Mesenchymal stem cell (in vitro differentiated cells and primary cell): ENCODE measurements around the gene DNAJC15.

ENCODE experiments used
- DNase-seq: peaks from one replicate; pipeline ENCODE4 v3.0.0-alpha.2; 2013
- H2AFZ ChIP-seq: one replicate; pipeline ENCODE4 v1.6.1; 2013; ENCODE audit warnings: low read depth, mild to moderate bottlenecking, control low read depth, inconsistent platforms, low read length, moderate library complexity
- H2AK5ac ChIP-seq: 2 replicates; pipeline ENCODE4 v1.6.1; 2013; ENCODE audit warnings: low read length, moderate library complexity, mild to moderate bottlenecking, inconsistent platforms; ENCODE audit not compliant: severe bottlenecking
- H2BK120ac ChIP-seq: one replicate; pipeline ENCODE4 v1.6.1; 2013; ENCODE audit warnings: low read depth, mild to moderate bottlenecking, inconsistent platforms, low read length, moderate library complexity
- H2BK12ac ChIP-seq, 2 experiments: one replicate each; pipeline ENCODE4 v1.6.1; 2013; ENCODE audit warnings: inconsistent platforms in 2 of 2, low read length in 2 of 2, mild to moderate bottlenecking in 2 of 2, moderate library complexity in 2 of 2, control low read depth in 1 of 2
- H2BK15ac ChIP-seq: one replicate; pipeline ENCODE4 v1.6.1; 2013; ENCODE audit warnings: mild to moderate bottlenecking, low read depth, inconsistent platforms; ENCODE audit not compliant: poor library complexity, severe bottlenecking
- H2BK5ac ChIP-seq: 2 replicates; pipeline ENCODE4 v1.6.1; 2013; ENCODE audit warnings: low read depth, mild to moderate bottlenecking, low read length, control low read depth, inconsistent platforms; ENCODE audit not compliant: poor library complexity, severe bottlenecking
- H3K14ac ChIP-seq, 2 experiments: one replicate each; pipeline ENCODE4 v1.6.1; 2013; ENCODE audit warnings: inconsistent platforms in 2 of 2, low read length in 2 of 2, control low read depth in 1 of 2, mild to moderate bottlenecking in 1 of 2, moderate library complexity in 1 of 2
- H3K18ac ChIP-seq, 2 experiments: one replicate each; pipeline ENCODE4 v1.6.1; 2013; ENCODE audit warnings: inconsistent platforms in 2 of 2, low read length in 2 of 2, control low read depth in 1 of 2, low read depth in 1 of 2, mild to moderate bottlenecking in 1 of 2
- H3K23ac ChIP-seq, 2 experiments: one replicate each; pipeline ENCODE4 v1.6.1; 2013; ENCODE audit warnings: inconsistent platforms in 2 of 2, low read length in 2 of 2, mild to moderate bottlenecking in 2 of 2, moderate library complexity in 2 of 2, control low read depth in 1 of 2
- H3K27ac ChIP-seq: 2 replicates; pipeline ENCODE4 v1.5.1; 2013; ENCODE audit warnings: mild to moderate bottlenecking, moderate library complexity, low read length, control low read depth, inconsistent platforms; ENCODE audit not compliant: poor library complexity, severe bottlenecking
- H3K27me3 ChIP-seq, 2 experiments: 2 replicates each; pipeline versions ENCODE4 v1.6.1 to v1.7.0; 2013; ENCODE audit warnings: low read length in 2 of 2, mild to moderate bottlenecking in 2 of 2, moderate library complexity in 2 of 2, control low read depth in 1 of 2, inconsistent platforms in 1 of 2; ENCODE audit not compliant: control insufficient read depth in 1 of 2, insufficient read depth in 1 of 2
- H3K36me3 ChIP-seq, 2 experiments: 2 replicates each; pipeline versions ENCODE4 v1.6.1 to v1.7.0; 2013; ENCODE audit warnings: low read length in 2 of 2, control low read depth in 1 of 2, inconsistent platforms in 1 of 2, low read depth in 1 of 2, mild to moderate bottlenecking in 1 of 2; ENCODE audit not compliant: insufficient read depth in 2 of 2, control insufficient read depth in 1 of 2
- H3K4ac ChIP-seq, 2 experiments: one replicate each; pipeline ENCODE4 v1.6.1; 2013; ENCODE audit warnings: inconsistent platforms in 2 of 2, low read length in 2 of 2, mild to moderate bottlenecking in 2 of 2, moderate library complexity in 2 of 2, control low read depth in 1 of 2, low read depth in 1 of 2
- H3K4me1 ChIP-seq: 2 replicates; pipeline ENCODE4 v1.6.1; 2013; ENCODE audit warnings: low read depth, low read length, control low read depth; ENCODE audit not compliant: control insufficient read depth, insufficient read depth
- H3K4me2 ChIP-seq: 2 replicates; pipeline ENCODE4 v1.6.1; 2013; ENCODE audit warnings: low read length, mild to moderate bottlenecking, inconsistent platforms; ENCODE audit not compliant: poor library complexity, severe bottlenecking
- H3K4me3 ChIP-seq, 2 experiments: 2 replicates each; pipeline versions ENCODE4 v1.5.1 to v1.7.0; 2013; ENCODE audit warnings: low read length in 2 of 2, mild to moderate bottlenecking in 2 of 2, control low read depth in 1 of 2, low read depth in 1 of 2; ENCODE audit not compliant: insufficient read depth in 1 of 2
- H3K79me1 ChIP-seq: replicated peaks from 2 replicates; pipeline ENCODE4 v1.6.1; 2013; ENCODE audit warnings: mild to moderate bottlenecking, control low read depth, low read length, inconsistent platforms; ENCODE audit not compliant: poor library complexity, severe bottlenecking
- H3K9ac ChIP-seq: 2 replicates; pipeline ENCODE4 v1.7.0; 2013; ENCODE audit warnings: mild to moderate bottlenecking, low read length, moderate library complexity
- H3K9me3 ChIP-seq: 2 replicates; pipeline ENCODE4 v1.7.0; 2013; ENCODE audit warnings: mild to moderate bottlenecking, low read length; ENCODE audit not compliant: control insufficient read depth
- H4K8ac ChIP-seq: one replicate; pipeline ENCODE4 v1.6.1; 2013; ENCODE audit warnings: inconsistent platforms, mild to moderate bottlenecking, low read length, moderate library complexity
- H4K91ac ChIP-seq: one replicate; pipeline ENCODE4 v1.6.1; 2013; ENCODE audit warnings: mild to moderate bottlenecking, low read length, inconsistent platforms
- WGBS: methylation state at CpG from one replicate; pipeline ENCODE4 v1.1.7; 2013; ENCODE audit warnings: mixed read lengths; 5-methylcytosine and 5-hydroxymethylcytosine counted together

The DNAJC15 gene

GRCh38 chr13:43077461-43077860, 54.1 kb downstream of the DNAJC15 start:
- no peak overlapping the region for H3K4ac ChIP-seq
- no peak overlapping the region for H3K4me3 ChIP-seq
- peaks cover 0 to 15% of the 10 kb centered on the region in 2 experiments for H3K36me3 ChIP-seq
- no peak overlapping the region for H2BK5ac ChIP-seq
- no peak overlapping the region for H4K91ac ChIP-seq
- H2BK120ac ChIP-seq: no peak overlapping the region
- H2BK12ac ChIP-seq: no peak overlapping the region
- no peaks in the 10 kb centered on the region for H3K27me3 ChIP-seq
- no peak overlapping the region for H2BK15ac ChIP-seq
- H3K4me2 ChIP-seq: no peak overlapping the region
- no peak overlapping the region for H3K23ac ChIP-seq
- no peak overlapping the region for H3K18ac ChIP-seq
- H3K79me1 ChIP-seq: no peaks in the 10 kb centered on the region
- H3K14ac ChIP-seq: no peak overlapping the region
- H2AK5ac ChIP-seq: no peak overlapping the region
- H3K9me3 ChIP-seq: no peaks in the 10 kb centered on the region
- no peak overlapping the region for H2AFZ ChIP-seq
- no peak overlapping the region for H3K27ac ChIP-seq
- H3K9ac ChIP-seq: no peak overlapping the region
- no peaks in the 10 kb centered on the region for H3K4me1 ChIP-seq
- WGBS: 65% methylated on average over 1 of the region's 1 CpG
- peak; percentile 21 for DNase-seq
- no peak overlapping the region for H4K8ac ChIP-seq

GRCh38 chr13:43077906-43078305, 54.5 kb downstream of the DNAJC15 start:
- Histone ChIP-seq H3K4ac (no peak overlapping the region), H2BK120ac (no peak overlapping the region), H3K79me1 (no peaks in the 10 kb centered on the region), H3K9me3 (no peaks in the 10 kb centered on the region), H3K4me3 (no peak overlapping the region), H2AK5ac (no peak overlapping the region), H3K36me3 (peaks cover 0 to 15% of the 10 kb centered on the region in 2 experiments), H3K9ac (no peak overlapping the region), H3K4me2 (no peak overlapping the region), H3K23ac (no peak overlapping the region), H4K91ac (no peak overlapping the region), H3K4me1 (no peaks in the 10 kb centered on the region), H2AFZ (no peak overlapping the region), H3K27ac (no peak overlapping the region), H3K14ac (no peak overlapping the region), H4K8ac (no peak overlapping the region), H2BK15ac (no peak overlapping the region), H2BK5ac (no peak overlapping the region), H3K27me3 (no peaks in the 10 kb centered on the region), H2BK12ac (no peak overlapping the region), H3K18ac (no peak overlapping the region)
- DNase-seq: no peak
- 62% methylated on average over 3 of the region's 4 CpGs for WGBS

DNA sequence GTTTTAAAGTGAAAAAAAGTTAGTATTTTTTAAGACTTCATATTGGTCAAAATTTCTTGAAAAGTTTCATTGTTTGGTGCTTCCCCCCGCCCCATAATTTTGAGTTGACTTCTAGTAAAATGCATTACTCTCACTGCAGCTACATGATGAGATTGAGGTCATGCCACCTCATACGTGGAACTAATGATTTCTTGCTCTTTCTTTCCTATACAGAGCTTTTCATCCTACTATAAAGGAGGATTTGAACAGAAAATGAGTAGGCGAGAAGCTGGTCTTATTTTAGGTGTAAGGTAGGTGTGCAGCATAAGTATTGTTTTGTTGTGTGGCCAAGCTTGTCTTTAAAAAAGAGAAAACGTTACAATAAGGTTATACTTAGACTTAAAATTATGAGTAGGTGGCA, 55.0 kb downstream of the DNAJC15 start:
- DNase-seq: no peak
- no peak overlapping the region for H3K27ac ChIP-seq
- H3K9ac ChIP-seq: no peak overlapping the region
- no peaks in the 10 kb centered on the region for H3K4me1 ChIP-seq
- peaks cover 0 to 15% of the 10 kb centered on the region in 2 experiments for H3K36me3 ChIP-seq
- H3K14ac ChIP-seq: no peak overlapping the region
- H4K91ac ChIP-seq: no peak overlapping the region
- no peaks in the 10 kb centered on the region for H3K79me1 ChIP-seq
- H3K18ac ChIP-seq: no peak overlapping the region
- H4K8ac ChIP-seq: no peak overlapping the region
- no peak overlapping the region for H3K4me2 ChIP-seq
- WGBS: 90% methylated on average over 2 of the region's 4 CpGs
- no peak overlapping the region for H3K4me3 ChIP-seq
- H2BK5ac ChIP-seq: no peak overlapping the region
- H3K9me3 ChIP-seq: no peaks in the 10 kb centered on the region
- H3K4ac ChIP-seq: no peak overlapping the region
- H2BK15ac ChIP-seq: no peak overlapping the region
- no peak overlapping the region for H2AFZ ChIP-seq
- H3K23ac ChIP-seq: no peak overlapping the region
- H2BK120ac ChIP-seq: no peak overlapping the region
- H2AK5ac ChIP-seq: no peak overlapping the region
- H3K27me3 ChIP-seq: no peaks in the 10 kb centered on the region
- H2BK12ac ChIP-seq: no peak overlapping the region

DNA sequence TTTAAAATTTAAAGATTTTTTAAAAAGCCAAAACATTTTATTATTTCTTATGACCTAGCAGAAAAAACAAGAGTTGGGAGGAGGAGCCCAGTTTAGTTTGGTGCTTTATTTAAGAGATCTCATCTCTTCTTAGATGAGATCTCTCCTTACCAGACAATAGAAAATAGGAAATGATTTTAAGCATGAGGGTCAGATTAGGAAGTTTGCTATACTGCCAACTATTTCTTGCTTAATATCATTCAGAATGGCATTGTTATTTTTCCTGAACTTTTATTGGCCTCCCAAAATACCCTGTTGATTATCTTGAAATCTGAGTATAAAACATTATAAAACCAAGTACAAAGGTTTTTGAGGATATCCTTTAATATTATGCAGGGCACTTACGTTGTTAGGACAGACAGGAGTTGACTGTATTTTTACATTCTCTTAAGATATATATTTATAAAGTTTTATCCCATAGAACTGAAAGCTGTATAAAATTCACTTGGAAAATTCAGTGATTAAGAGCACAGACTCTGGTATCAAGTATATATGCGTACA, 56.1 kb downstream of the DNAJC15 start:
- no peak overlapping the region for H2BK15ac ChIP-seq
- no peak overlapping the region for H3K27ac ChIP-seq
- peaks cover 0 to 15% of the 10 kb centered on the region in 2 experiments for H3K36me3 ChIP-seq
- no peak overlapping the region for H2AFZ ChIP-seq
- H3K4me1 ChIP-seq: no peaks in the 10 kb centered on the region
- H3K27me3 ChIP-seq: no peaks in the 10 kb centered on the region
- H3K4ac ChIP-seq: no peak overlapping the region
- H3K4me2 ChIP-seq: no peak overlapping the region
- no peak overlapping the region for H2BK12ac ChIP-seq
- DNase-seq: no peak
- H3K4me3 ChIP-seq: no peak overlapping the region
- H3K14ac ChIP-seq: no peak overlapping the region
- H3K18ac ChIP-seq: no peak overlapping the region
- H2BK5ac ChIP-seq: no peak overlapping the region
- no peak overlapping the region for H2BK120ac ChIP-seq
- no peaks in the 10 kb centered on the region for H3K9me3 ChIP-seq
- no peak overlapping the region for H4K8ac ChIP-seq
- no peak overlapping the region for H3K23ac ChIP-seq
- no peak overlapping the region for H4K91ac ChIP-seq
- H3K9ac ChIP-seq: no peak overlapping the region
- no peaks in the 10 kb centered on the region for H3K79me1 ChIP-seq
- WGBS: no CpG with 5 or more reads among the region's 2 CpGs
- H2AK5ac ChIP-seq: no peak overlapping the region
